ENCODE measurements around the gene UIMC1. TPM values are rescaled to one million over a fixed set of nuclear protein-coding genes. Genes with fewer than 3 reads are reported as not detected.

Gene UIMC1
- polyA plus RNA-seq, 1 donor (not counting 4 experiments of a cell fraction or from before 2014, with no cell fraction given): 29.0 TPM

DNA sequence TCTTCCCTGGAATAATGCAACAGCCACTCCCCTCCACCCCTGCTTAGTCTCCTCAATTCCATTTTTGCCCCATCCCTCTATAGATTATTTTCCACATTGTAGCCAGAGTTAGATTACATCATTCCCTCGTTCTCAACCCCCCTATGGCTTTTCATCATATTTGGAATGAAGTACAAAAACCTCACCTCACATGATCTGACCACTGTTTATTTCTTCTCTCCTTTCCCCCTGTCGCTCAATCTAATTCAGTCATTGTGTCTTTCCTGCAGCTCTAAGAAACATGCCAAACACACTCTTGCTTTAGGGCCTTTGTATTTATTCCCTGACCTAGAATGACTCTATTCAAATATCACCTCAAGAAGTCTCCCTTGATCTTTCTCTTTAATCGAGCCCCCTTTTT is 84.9 kb downstream of the UIMC1 start:
- Histone ChIP-seq H2AFZ (ENCODE audit: control insufficient read depth, low read length) (no peak overlapping the region), H3K36me3 (ENCODE audit: control insufficient read depth in 2 of 2, extremely low read depth in 1 of 2, insufficient read depth in 2 of 2, low read length in 2 of 2) (peaks cover 0 to 7% of the 10 kb centered on the region in 2 experiments), H3K4me1 (ENCODE audit: control insufficient read depth, extremely low read depth, insufficient read depth, low read length) (no peaks in the 10 kb centered on the region), H3K27me3 (ENCODE audit: control insufficient read depth, extremely low read depth, insufficient read depth, low read length) (no peaks in the 10 kb centered on the region), H3K27ac (ENCODE audit: control insufficient read depth, insufficient read depth, low read length) (no peak overlapping the region), H3K9ac (ENCODE audit: control insufficient read depth, extremely low read depth, insufficient read depth, low read length) (no peak overlapping the region), H4K20me1 (ENCODE audit: control insufficient read depth, extremely low read depth, insufficient read depth, low read length) (peaks cover 3% of the 10 kb centered on the region), H3K9me3 (ENCODE audit: control insufficient read depth, low read depth, low read length) (no peaks in the 10 kb centered on the region), H3K4me3 (ENCODE audit: control insufficient read depth in 2 of 3, extremely low read depth in 1 of 3, insufficient read depth in 2 of 3, low read depth in 1 of 3, low read length in 3 of 3) (no peak overlapping the region), H3K4me2 (ENCODE audit: control insufficient read depth, extremely low read depth, insufficient read depth, low read depth, low read length) (no peak overlapping the region), H3K79me2 (ENCODE audit: control insufficient read depth, insufficient read depth, low read length) (peaks cover 4% of the 10 kb centered on the region), H3K9me1 (ENCODE audit: control insufficient read depth, extremely low read depth, insufficient read depth, low read length) (peaks cover 3% of the 10 kb centered on the region)
- DNase-seq (ENCODE audit: low read depth, low spot score) (no peak), FAIRE-seq (no peak)
- dilution Hi-C loops (cut with MboI; ENCODE audit: extremely low pct_ligation_motif_present, low sequenced_read_pairs): no loop called here
- TF ChIP-seq, protein P1, sequence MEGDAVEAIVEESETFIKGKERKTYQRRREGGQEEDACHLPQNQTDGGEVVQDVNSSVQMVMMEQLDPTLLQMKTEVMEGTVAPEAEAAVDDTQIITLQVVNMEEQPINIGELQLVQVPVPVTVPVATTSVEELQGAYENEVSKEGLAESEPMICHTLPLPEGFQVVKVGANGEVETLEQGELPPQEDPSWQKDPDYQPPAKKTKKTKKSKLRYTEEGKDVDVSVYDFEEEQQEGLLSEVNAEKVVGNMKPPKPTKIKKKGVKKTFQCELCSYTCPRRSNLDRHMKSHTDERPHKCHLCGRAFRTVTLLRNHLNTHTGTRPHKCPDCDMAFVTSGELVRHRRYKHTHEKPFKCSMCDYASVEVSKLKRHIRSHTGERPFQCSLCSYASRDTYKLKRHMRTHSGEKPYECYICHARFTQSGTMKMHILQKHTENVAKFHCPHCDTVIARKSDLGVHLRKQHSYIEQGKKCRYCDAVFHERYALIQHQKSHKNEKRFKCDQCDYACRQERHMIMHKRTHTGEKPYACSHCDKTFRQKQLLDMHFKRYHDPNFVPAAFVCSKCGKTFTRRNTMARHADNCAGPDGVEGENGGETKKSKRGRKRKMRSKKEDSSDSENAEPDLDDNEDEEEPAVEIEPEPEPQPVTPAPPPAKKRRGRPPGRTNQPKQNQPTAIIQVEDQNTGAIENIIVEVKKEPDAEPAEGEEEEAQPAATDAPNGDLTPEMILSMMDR (optimal IDR thresholded peaks at IDR 0.05 in 1 of 3, IDR thresholded peaks at IDR 0.05 in 1 of 3, conservative IDR thresholded peaks at IDR 0.05 in 1 of 3; ENCODE audit: extremely low read depth in 1 of 3, insufficient read depth in 2 of 3, low read length in 3 of 3): no peak
- TF ChIP-seq EZH2 (IDR thresholded peaks at IDR 0.05; ENCODE audit: low read length): no peak

DNA sequence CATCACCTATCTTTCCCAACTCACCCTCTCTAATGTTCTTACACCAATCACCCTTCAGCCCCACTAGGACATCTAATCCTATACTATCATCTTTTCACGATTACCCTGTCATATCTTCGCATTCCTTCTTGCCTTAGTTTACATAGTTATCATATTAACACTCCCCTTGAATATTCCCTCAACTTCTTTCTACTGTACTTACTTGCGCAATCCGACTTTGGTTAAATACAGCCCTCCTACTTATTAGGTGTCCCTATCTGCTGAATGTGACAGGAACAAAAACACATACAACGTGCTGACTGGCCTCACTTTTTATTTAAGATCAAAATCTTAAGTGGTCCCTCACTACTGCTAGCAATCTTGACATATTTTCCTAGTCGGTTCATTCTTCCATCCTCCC is 88.0 kb downstream of the UIMC1 start:
- H3K27me3 ChIP-seq (ENCODE audit: control insufficient read depth, extremely low read depth, insufficient read depth, low read length): no peaks in the 10 kb centered on the region
- FAIRE-seq (no peak), DNase-seq (ENCODE audit: low read depth, low spot score) (no peak)
- no peak overlapping the region for H2AFZ ChIP-seq (ENCODE audit: control insufficient read depth, low read length)
- no peak for TF ChIP-seq EZH2 (IDR thresholded peaks at IDR 0.05; ENCODE audit: low read length)
- TF ChIP-seq, protein P1 (optimal IDR thresholded peaks at IDR 0.05 in 1 of 3, IDR thresholded peaks at IDR 0.05 in 1 of 3, conservative IDR thresholded peaks at IDR 0.05 in 1 of 3; ENCODE audit: extremely low read depth in 1 of 3, insufficient read depth in 2 of 3, low read length in 3 of 3): no peak
- H3K79me2 ChIP-seq (ENCODE audit: control insufficient read depth, insufficient read depth, low read length): peaks cover 7% of the 10 kb centered on the region
- peaks cover 3% of the 10 kb centered on the region for H4K20me1 ChIP-seq (ENCODE audit: control insufficient read depth, extremely low read depth, insufficient read depth, low read length)
- no peaks in the 10 kb centered on the region for H3K4me1 ChIP-seq (ENCODE audit: control insufficient read depth, extremely low read depth, insufficient read depth, low read length)
- H3K27ac ChIP-seq (ENCODE audit: control insufficient read depth, insufficient read depth, low read length): no peak overlapping the region
- peaks cover 4 to 9% of the 10 kb centered on the region in 2 experiments for H3K36me3 ChIP-seq (ENCODE audit: control insufficient read depth in 2 of 2, extremely low read depth in 1 of 2, insufficient read depth in 2 of 2, low read length in 2 of 2)
- dilution Hi-C loops (cut with MboI; ENCODE audit: extremely low pct_ligation_motif_present, low sequenced_read_pairs): no loop called here
- no peak overlapping the region for H3K4me2 ChIP-seq (ENCODE audit: control insufficient read depth, extremely low read depth, insufficient read depth, low read depth, low read length)
- no peaks in the 10 kb centered on the region for H3K9me3 ChIP-seq (ENCODE audit: control insufficient read depth, low read depth, low read length)
- H3K9ac ChIP-seq (ENCODE audit: control insufficient read depth, extremely low read depth, insufficient read depth, low read length): no peak overlapping the region
- no peak overlapping the region for H3K4me3 ChIP-seq (ENCODE audit: control insufficient read depth in 2 of 3, extremely low read depth in 1 of 3, insufficient read depth in 2 of 3, low read depth in 1 of 3, low read length in 3 of 3)
- H3K9me1 ChIP-seq (ENCODE audit: control insufficient read depth, extremely low read depth, insufficient read depth, low read length): peaks cover 3% of the 10 kb centered on the region
